ENCODE data around the gene TMEM9B.

TMEM9B gene

GRCh38 chr11:8905528-8906165, 58.6 kb downstream of the TMEM9B start:
- no peak for TF ChIP-seq CTCF (conservative IDR thresholded peaks at IDR 0.05; ENCODE audit: low read length)
- no peak overlapping the region for H3K4me3 ChIP-seq (ENCODE audit: low read length)
- peak; percentile 91 for DNase-seq (ENCODE audit: low read depth)

- no peak for DNase-seq (ENCODE audit: low read depth)
- no peak overlapping the region for H3K4me3 ChIP-seq (ENCODE audit: low read length)
- TF ChIP-seq CTCF (conservative IDR thresholded peaks at IDR 0.05; ENCODE audit: low read length): no peak
Measured at GRCh38 chr11:8899119-8899753, 65.0 kb downstream of the TMEM9B start.
